H9 (cell line): ENCODE measurements around the gene SLC25A26. TPM values are rescaled to one million over a fixed set of nuclear protein-coding genes. Genes with fewer than 3 reads are reported as not detected.

Experiments
- DNase-seq: peaks from one replicate; pipeline ENCODE4 v3.0.0-alpha.2; 2017
- H2AFZ ChIP-seq: one replicate; pipeline ENCODE4 v1.6.1; 2013; ENCODE audit warnings: mild to moderate bottlenecking, low read length, control low read depth, moderate library complexity
- H2AK5ac ChIP-seq: 2 replicates; pipeline ENCODE4 v1.6.1; 2013; ENCODE audit warnings: low read length, control low read depth, mixed read lengths; ENCODE audit not compliant: insufficient read length
- H2BK120ac ChIP-seq: one replicate; pipeline ENCODE4 v1.6.1; 2013; ENCODE audit warnings: low read depth, mild to moderate bottlenecking, low read length, control low read depth, inconsistent platforms; ENCODE audit not compliant: poor library complexity, severe bottlenecking
- H2BK12ac ChIP-seq: 2 replicates; pipeline ENCODE4 v1.6.1; 2013; ENCODE audit warnings: low read length, control low read depth, mixed read lengths, low read depth; ENCODE audit not compliant: insufficient read length
- H2BK15ac ChIP-seq: 2 replicates; pipeline ENCODE4 v1.6.1; 2013; ENCODE audit warnings: low read depth, low read length, control low read depth
- H2BK20ac ChIP-seq: one replicate; pipeline ENCODE4 v1.6.1; 2013; ENCODE audit warnings: low read depth, mild to moderate bottlenecking, low read length, control low read depth, inconsistent platforms; ENCODE audit not compliant: poor library complexity, severe bottlenecking
- H2BK5ac ChIP-seq: 2 replicates; pipeline ENCODE4 v1.6.1; 2013; ENCODE audit warnings: low read length, control low read depth, mixed read lengths; ENCODE audit not compliant: insufficient read length
- H3K14ac ChIP-seq: 2 replicates; pipeline ENCODE4 v1.6.1; 2013; ENCODE audit warnings: low read length, control low read depth; ENCODE audit not compliant: insufficient read depth
- H3K18ac ChIP-seq: 2 replicates; pipeline ENCODE4 v1.6.1; 2013; ENCODE audit warnings: low read depth, mild to moderate bottlenecking, mixed read lengths, low read length, control low read depth; ENCODE audit not compliant: insufficient read length
- H3K23ac ChIP-seq: 2 replicates; pipeline ENCODE4 v1.6.1; 2013; ENCODE audit warnings: low read length, control low read depth, mixed read lengths, low read depth; ENCODE audit not compliant: insufficient read length
- H3K23me2 ChIP-seq: 2 replicates; pipeline ENCODE4 v1.6.1; 2013; ENCODE audit warnings: low read depth, mild to moderate bottlenecking, mixed read lengths, low read length, control low read depth; ENCODE audit not compliant: insufficient read length, poor library complexity, severe bottlenecking
- H3K27ac ChIP-seq: 2 replicates; pipeline ENCODE4 v1.5.1; 2013; ENCODE audit warnings: low read length, control low read depth, mixed read lengths, low read depth; ENCODE audit not compliant: insufficient read length
- H3K27me3 ChIP-seq: 2 replicates; pipeline ENCODE4 v1.6.1; 2013; ENCODE audit warnings: low read length, control low read depth, inconsistent platforms; ENCODE audit not compliant: insufficient read depth
- H3K4ac ChIP-seq: 2 replicates; pipeline ENCODE4 v1.6.1; 2013; ENCODE audit warnings: low read depth, mild to moderate bottlenecking, control low read depth, inconsistent platforms, low read length, moderate library complexity
- H3K4me1 ChIP-seq: 2 replicates; pipeline ENCODE4 v1.6.1; 2013; ENCODE audit warnings: low read length, control low read depth, inconsistent platforms; ENCODE audit not compliant: insufficient read depth
- H3K4me2 ChIP-seq: 2 replicates; pipeline ENCODE4 v1.6.1; 2013; ENCODE audit warnings: low read length, control low read depth, mixed read lengths; ENCODE audit not compliant: insufficient read length, insufficient read depth
- H3K56ac ChIP-seq: 2 replicates; pipeline ENCODE4 v1.6.1; 2013; ENCODE audit warnings: low read depth, mild to moderate bottlenecking, mixed read lengths, low read length, control low read depth; ENCODE audit not compliant: insufficient read length
- H3K79me1 ChIP-seq: 2 replicates; pipeline ENCODE4 v1.6.1; 2013; ENCODE audit warnings: low read depth, mild to moderate bottlenecking, moderate library complexity, low read length, control low read depth, inconsistent platforms; ENCODE audit not compliant: insufficient read depth, poor library complexity, severe bottlenecking
- H3K79me2 ChIP-seq: 2 replicates; pipeline ENCODE4 v1.6.1; 2013; ENCODE audit warnings: low read length, control low read depth, inconsistent platforms; ENCODE audit not compliant: insufficient read depth
- H3K9ac ChIP-seq: 2 replicates; pipeline ENCODE4 v1.6.1; 2013; ENCODE audit warnings: low read length, control low read depth, mixed read lengths; ENCODE audit not compliant: insufficient read length; ENCODE audit errors: extremely low read depth
- H3K9me3 ChIP-seq: one replicate; pipeline ENCODE4 v1.6.1; 2013; ENCODE audit warnings: low read depth, low read length, inconsistent platforms; ENCODE audit not compliant: control insufficient read depth
- H3T11ph ChIP-seq: one replicate; pipeline ENCODE4 v1.6.1; 2013; ENCODE audit warnings: mild to moderate bottlenecking, low read length, control low read depth, inconsistent platforms
- H4K20me1 ChIP-seq: one replicate; pipeline ENCODE4 v1.6.1; 2013; ENCODE audit not compliant: control insufficient read depth, insufficient read length, insufficient read depth
- H4K5ac ChIP-seq: 2 replicates; pipeline ENCODE4 v1.6.1; 2013; ENCODE audit warnings: low read depth, mild to moderate bottlenecking, mixed read lengths, low read length, control low read depth; ENCODE audit not compliant: insufficient read length
- H4K8ac ChIP-seq: replicated peaks from 2 replicates; pipeline ENCODE4 v1.6.1; 2013; ENCODE audit warnings: low read length, control low read depth, mixed read lengths, low read depth; ENCODE audit not compliant: insufficient read length
- H4K91ac ChIP-seq: 2 replicates; pipeline ENCODE4 v1.6.1; 2013; ENCODE audit warnings: low read depth, mild to moderate bottlenecking, moderate library complexity, mixed read lengths, low read length, control low read depth; ENCODE audit not compliant: insufficient read length
- H3K27ac Mint-ChIP-seq, 3 experiments: 2 replicates in 2 of 3; 3 replicates in 1 of 3; pipeline ENCODE4 v1.8.0; 2020 to 2021; ENCODE audit warnings: mixed read lengths in 3 of 3, mild to moderate bottlenecking in 1 of 3, moderate library complexity in 1 of 3
- H3K27me3 Mint-ChIP-seq: 2 replicates; pipeline ENCODE4 v1.8.0; 2021; ENCODE audit warnings: low read depth, mild to moderate bottlenecking, moderate library complexity, mixed read lengths
- H3K36me3 Mint-ChIP-seq, 3 experiments: 2 replicates in 2 of 3; 3 replicates in 1 of 3; pipeline ENCODE4 v1.8.0; 2020 to 2021; ENCODE audit warnings: low read depth in 3 of 3, mixed read lengths in 3 of 3; ENCODE audit not compliant: insufficient read depth in 1 of 3
- H3K4me1 Mint-ChIP-seq, 2 experiments: 2 replicates each; pipeline ENCODE4 v1.8.0; 2020; ENCODE audit warnings: mixed read lengths in 2 of 2
- H3K4me3 Mint-ChIP-seq, 2 experiments: 2 replicates in 1 of 2; 3 replicates in 1 of 2; pipeline ENCODE4 v1.8.0; 2020 to 2021; ENCODE audit warnings: mild to moderate bottlenecking in 2 of 2, mixed read lengths in 2 of 2, moderate library complexity in 1 of 2
- H3K9me3 Mint-ChIP-seq, 2 experiments: 2 replicates in 1 of 2; 3 replicates in 1 of 2; pipeline ENCODE4 v1.8.0; 2020; ENCODE audit warnings: mild to moderate bottlenecking in 2 of 2, mixed read lengths in 2 of 2, moderate library complexity in 1 of 2
- CTCF ChIP-seq: fragments of 200-600 bp; sonication (generic); conservative IDR thresholded peaks from 3 replicates; pipeline ENCODE4 v1.8.0; 2021; ENCODE audit warnings: antibody characterized with exemption, mild to moderate bottlenecking
- WGBS: extraction: QIAGEN DNeasy Blood & Tissue Kit; methylation state at CpG from one replicate; pipeline ENCODE4 v1.1.7; 2013; ENCODE audit warnings: missing lambda C conversion rate, low lambda C conversion rate, mixed read lengths; ENCODE audit not compliant: insufficient read length; ENCODE audit errors: extremely low coverage; 5-methylcytosine and 5-hydroxymethylcytosine counted together
- total RNA-seq: library from RNA; stranded (reverse); gene quantifications from 2 replicates; pipeline ENCODE4 v1.2.1, GENCODE V29; 2021

Gene SLC25A26
- total RNA-seq, 1 experiment from 2014 or later = 30.2 TPM

DNA sequence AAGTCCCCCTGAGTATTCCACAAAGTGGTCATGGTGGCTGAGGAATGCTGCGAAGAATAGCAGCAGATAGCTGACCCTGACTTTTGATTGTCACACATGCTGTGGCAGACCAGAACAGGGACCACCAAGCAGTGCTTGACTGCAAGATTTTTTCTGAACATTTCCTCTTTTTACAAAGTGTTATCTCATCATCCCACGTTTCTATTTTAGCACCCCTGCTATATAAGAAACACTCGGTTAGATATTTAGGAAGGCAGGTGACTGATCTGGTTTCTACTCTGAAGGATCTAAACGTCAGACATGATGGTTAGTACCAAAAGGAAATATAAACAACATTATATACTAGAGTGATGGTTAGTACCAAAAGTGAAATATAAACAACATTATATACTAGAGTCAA lies 9.1 kb downstream of the SLC25A26 start:
- H3K14ac ChIP-seq = no peak overlapping the region
- Mint-ChIP-seq H3K9me3 (no peaks in the 10 kb centered on the region), H3K4me1 (peaks cover 2 to 4% of the 10 kb centered on the region in 2 experiments; a peak in 2 of 4 replicates), H3K27me3 (no peaks in the 10 kb centered on the region), H3K36me3 (peaks cover 0 to 7% (median 5%) of the 10 kb centered on the region in 3 experiments; a peak in 4 of 7 replicates), H3K27ac (no peak overlapping the region), H3K4me3 (no peak overlapping the region)
- H3K56ac ChIP-seq = no peak overlapping the region
- no peak overlapping the region for H3K18ac ChIP-seq
- TF ChIP-seq CTCF = no peak
- no peaks in the 10 kb centered on the region for H3K4me1 ChIP-seq
- H3K23me2 ChIP-seq = no peaks in the 10 kb centered on the region
- H3K79me2 ChIP-seq = no peaks in the 10 kb centered on the region
- H3K4ac ChIP-seq = no peak overlapping the region
- no peaks in the 10 kb centered on the region for H3K79me1 ChIP-seq
- H2BK5ac ChIP-seq = no peak overlapping the region
- H2BK120ac ChIP-seq = no peak overlapping the region
- no peak overlapping the region for H3T11ph ChIP-seq
- no peak overlapping the region for H2AK5ac ChIP-seq
- no peak for DNase-seq
- H3K23ac ChIP-seq = no peak overlapping the region
- no peaks in the 10 kb centered on the region for H3K27me3 ChIP-seq
- no peak overlapping the region for H3K4me2 ChIP-seq
- no peaks in the 10 kb centered on the region for H4K20me1 ChIP-seq
- no peak overlapping the region for H4K5ac ChIP-seq
- no peak overlapping the region for H2BK20ac ChIP-seq
- no peak overlapping the region for H2BK15ac ChIP-seq
- H3K9ac ChIP-seq = no peak overlapping the region
- WGBS = no CpG with 5 or more reads among the region's 4 CpGs
- H2BK12ac ChIP-seq = no peak overlapping the region
- H3K9me3 ChIP-seq = no peaks in the 10 kb centered on the region
- H4K91ac ChIP-seq = no peak overlapping the region
- H4K8ac ChIP-seq = no peak overlapping the region
- no peak overlapping the region for H2AFZ ChIP-seq
- H3K27ac ChIP-seq = no peak overlapping the region
